Retina (tissue), 1 donor: ENCODE results near the gene CPED1.
"Not testable (repeated sequence)": the region's sequence is repeated elsewhere in the genome, so short reads cannot be mapped to it uniquely, and the experiment has no call there.

Experiments
- DNase-seq: peaks from one replicate; pipeline ENCODE4 v3.0.0-alpha.2; 2016

The CPED1 gene

GRCh38 chr7:121020989-121021969 is 32.8 kb downstream of the CPED1 start:
- no peak for DNase-seq

DNA sequence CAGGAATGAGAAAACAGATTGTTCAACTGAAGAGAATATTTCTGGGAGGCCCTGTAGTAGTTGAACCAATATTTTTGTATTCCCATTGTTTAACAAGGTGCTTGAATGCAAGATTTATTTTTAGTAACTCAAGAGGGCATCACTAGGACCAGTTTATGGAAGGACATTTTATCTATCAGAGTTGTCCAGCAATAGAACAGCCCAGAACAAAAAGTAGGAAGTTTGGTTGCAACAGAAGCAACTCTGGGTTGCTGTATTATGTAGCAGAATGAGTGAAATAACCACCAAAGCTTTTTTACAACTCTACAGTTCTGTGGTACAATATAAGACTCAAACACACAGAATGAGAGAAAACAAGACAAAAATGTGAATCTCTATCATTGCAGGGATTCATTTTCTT is 34.7 kb downstream of the CPED1 start:
- DNase-seq, result no peak

DNA sequence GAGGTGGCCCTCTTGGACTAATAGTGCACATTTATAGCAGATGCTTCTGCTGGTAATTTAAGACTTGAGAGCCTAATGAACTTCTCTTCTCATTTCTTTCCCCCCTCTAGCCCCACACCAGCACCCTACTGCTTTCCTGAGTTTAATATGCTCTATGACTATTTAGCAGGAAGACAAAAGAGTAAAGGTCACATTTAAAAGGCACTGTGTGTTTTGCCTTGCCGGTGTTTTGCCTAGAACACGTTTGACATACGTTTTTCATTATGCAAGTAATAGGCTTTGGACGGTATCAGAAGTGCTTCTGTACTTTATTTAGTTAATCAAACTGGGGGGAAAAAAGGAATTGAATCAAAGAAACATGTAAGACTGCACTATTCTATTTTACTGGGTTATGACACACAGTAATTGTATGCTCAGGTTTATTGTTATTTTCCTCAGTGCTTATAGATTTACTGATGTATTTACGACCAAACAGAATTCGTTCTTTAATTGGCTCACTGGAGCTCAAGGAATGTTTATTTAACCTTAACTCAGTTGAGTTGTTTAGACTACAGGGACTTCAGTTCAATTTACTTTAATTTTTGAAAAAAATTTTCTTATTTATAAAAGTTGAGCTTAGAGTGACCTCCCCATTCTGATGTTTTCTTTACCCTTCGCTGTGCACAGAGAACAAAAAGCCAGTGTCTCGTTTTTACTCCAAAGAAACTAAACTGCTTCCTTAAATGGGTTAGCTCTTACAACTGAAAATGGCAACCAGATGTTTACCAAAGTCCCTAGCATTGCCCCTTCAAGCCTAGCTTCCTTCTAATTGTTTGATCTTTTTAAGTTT is 35.4 kb downstream of the CPED1 start:
- DNase-seq, result no peak

DNA sequence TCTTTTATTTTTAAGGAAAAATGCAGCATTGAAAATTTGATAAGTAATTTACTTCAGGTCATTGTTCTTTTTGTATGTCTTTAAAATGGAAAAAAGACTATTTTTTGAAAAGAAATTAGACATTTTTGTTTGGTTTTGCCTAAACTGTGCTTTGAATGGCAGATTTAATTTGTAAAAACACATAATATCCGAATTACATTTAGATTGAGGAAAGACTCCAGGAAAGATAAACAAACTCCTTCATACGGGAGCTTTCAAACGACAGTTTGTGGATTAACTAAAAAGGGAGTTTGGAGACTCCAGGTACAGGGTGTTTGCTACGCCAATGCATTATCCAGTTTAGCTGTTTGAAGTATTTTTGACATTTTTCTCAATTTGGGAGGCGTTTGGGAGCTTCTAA is 36.1 kb downstream of the CPED1 start:
- DNase-seq, result no peak

- no peak for DNase-seq
Observed at GRCh38 chr7:121026159-121026558, 37.6 kb downstream of the CPED1 start.

- no peak for DNase-seq
Observed at GRCh38 chr7:121026577-121027111, 38.1 kb downstream of the CPED1 start.

DNA sequence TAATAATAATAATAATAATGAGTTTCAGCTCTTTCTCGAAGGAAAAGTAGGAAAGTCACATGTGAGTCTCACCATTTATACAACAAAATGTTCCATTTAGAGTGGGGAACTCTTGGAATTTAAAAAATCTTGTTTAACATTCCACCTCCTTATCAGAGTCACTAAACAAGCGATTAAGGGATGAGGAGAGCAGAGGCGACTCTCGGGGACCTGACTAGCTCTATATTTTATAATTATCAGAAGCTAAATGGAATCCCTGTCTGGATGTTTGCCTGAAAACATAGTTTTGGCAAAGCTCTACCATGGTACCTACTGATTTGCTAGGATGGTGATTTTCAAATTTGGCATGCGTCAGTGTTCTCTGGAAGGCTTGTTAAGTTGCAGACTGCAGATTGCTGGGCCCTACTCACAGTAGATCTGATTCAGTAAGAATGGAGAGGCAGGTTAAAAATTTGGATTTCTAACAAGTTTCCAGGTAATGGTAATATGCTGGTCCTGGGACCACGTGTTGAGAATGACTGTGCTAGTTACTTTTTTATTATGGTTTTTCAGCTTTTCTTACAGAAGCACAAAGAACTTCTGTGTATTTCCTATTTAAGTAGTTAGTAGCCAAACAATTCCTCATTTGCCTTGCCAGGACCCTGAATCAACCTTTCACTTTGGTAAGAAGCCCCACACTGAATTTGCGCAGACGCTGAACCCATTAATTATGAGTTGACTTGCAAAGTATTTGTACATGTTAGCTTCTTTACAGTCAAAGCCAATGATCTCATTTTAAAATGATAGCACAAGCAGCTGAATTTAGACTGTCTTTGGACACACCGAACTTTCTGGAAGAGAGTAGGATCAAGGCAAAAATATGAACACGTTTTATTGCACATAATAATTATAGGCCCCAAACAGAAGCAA is 39.5 kb downstream of the CPED1 start:
- DNase-seq, result no peak

- DNase-seq, result no peak
Observed at GRCh38 chr7:121029302-121029701, 40.8 kb downstream of the CPED1 start.

DNA sequence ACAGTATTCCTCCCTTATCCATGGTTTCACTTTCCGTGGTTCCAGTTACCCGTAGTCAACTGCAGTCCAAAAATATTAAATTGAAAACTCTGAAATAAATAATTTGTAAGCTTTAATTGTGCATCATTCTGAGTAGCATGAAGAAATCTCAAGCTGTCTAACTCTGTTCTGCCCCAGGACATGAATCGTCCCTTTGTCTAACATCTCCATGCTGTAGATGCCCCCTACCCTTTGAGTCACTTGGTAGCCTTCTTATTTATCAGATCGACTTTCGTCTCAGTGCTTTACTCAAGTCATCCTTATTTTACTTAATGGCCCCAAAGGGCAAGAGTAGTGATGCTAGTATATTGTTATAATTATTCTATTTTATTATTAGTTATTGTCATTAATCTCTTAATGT is 41.8 kb downstream of the CPED1 start:
- no peak for DNase-seq

DNA sequence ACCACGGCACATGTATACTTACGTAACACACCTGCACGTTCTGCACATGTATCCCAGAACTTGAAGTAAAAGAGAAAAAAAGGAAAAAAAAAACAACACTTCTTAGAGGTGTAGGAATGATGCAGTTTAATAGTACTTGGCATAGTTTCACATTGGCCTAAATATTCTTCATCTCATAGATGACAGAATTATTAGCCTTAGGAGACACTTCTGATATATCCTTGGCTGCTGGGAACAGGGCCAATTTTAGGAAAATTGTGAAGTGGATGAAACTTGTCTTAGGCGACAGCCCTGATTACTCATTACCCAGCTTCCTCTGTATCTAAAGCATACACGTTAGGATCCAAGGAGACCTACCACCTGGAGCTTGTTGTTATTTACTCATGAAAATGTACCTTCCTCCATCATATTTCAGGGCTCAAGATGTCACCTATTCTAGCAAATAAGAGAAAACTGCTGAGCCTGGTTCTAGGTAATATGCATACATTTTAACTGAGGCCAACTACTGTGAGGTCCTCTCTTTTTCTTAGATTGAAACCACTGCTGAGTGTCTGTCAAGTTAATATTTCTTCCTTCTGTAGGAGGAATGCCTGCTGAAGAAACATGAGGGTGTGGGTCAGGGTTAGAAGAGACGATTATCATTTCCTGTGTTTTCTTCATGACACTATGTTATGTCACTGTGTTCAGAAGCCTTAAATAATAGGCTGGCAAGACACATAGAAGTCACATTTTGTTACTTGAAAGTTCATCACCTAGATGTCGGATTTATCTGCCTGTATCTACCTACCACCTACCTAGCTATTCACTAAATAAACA is 44.3 kb downstream of the CPED1 start:
- no peak for DNase-seq

DNA sequence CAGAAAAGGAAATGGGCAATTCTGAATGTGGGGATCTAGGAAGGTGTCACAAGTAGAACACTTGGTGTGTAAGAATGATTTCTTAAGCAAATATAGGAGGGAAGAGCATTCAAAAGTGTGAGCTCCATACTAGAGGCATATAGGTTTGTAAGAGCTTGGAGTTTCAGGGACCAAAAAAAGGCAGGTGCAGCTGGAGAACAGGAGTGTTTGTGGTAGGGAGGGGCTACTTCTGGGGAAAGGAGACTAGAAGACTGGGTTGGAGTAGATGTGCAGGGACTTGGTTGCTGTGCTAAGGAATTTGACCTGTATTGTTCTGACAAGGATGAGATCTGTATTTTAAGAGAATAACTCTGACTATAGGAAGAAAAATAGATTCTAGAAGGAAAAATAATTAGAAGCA is 46.4 kb downstream of the CPED1 start:
- DNase-seq, result no peak

DNA sequence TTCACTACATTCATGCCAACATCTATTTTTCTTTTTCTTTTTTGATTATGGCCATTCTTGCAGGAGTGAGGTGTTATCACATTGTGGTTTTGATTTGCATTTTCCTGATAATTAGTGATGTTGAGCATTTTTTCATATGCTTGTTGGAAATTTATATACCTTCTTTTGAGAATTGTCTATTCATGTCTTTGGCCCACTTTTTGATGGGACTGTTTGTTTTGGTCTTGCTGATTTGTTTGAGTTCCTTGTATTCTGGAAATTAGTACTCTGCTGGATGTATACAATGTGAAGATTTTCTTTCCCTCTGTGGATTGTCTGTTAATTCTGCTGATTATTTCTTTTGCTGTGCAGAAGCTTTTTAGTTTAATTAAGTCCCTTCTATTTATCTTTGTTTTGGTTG is 48.3 kb downstream of the CPED1 start:
- DNase-seq, result not testable (repeated sequence)

- not testable (repeated sequence) for DNase-seq
Observed at GRCh38 chr7:121037329-121037728, 48.8 kb downstream of the CPED1 start.

- no peak for DNase-seq
Observed at GRCh38 chr7:121037957-121038716, 49.6 kb downstream of the CPED1 start.

DNA sequence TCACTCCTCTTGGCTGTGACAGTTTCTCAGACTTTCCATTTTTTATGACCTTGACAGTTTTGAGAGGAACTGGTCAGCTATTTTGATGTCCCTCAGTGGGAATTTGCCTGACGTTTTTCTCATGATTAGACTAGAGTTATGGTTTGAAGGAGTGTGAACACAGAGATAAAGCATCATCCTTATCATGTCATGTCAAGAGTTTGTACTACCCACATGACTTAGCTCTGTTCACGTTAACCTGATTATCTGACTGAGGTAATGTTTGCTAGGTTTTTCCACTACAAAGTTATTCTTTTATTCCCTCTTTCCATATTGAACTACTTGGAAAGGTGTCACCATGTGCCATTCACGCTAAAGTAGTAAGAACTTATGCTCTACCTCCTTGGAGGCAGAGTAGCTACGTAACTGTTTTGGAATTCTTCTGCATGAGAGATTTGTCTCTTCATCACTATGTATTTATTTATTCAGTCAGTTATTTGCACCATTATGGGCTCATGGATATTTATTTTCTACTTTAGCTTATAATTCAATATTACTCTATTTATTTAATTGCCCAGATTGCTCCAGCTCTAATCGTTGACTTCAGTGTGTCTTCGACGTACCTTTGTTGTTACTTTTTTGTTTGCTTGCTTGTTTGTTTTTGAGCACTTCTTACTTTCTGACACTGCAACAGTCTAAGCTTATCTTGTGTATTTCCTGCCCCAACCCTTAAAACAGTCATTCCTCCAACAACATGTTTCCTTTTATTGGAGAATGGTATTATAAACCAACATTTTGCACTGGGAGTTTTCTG is 50.4 kb downstream of the CPED1 start:
- DNase-seq, result no peak

- no peak for DNase-seq
Observed at GRCh38 chr7:121039510-121039822, 51.0 kb downstream of the CPED1 start.

DNA sequence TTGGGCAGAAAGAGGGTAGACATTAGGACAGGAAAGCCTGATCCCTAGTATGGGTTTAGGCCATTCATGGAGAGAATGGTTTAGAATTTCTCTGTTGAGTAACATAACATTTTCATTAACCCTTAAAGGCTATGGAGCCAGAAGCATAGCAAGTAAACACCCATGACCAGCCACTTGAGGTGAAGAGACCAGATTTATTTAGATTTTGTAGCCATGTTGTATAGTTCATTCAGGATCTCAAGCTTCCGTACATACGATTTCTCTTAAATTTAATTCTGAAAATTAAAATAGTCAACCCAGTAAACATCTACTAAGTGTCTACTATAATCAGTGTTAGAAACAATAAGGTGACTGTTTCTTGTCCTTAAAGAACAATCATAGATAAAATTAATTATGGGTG is 51.5 kb downstream of the CPED1 start:
- no peak for DNase-seq

DNA sequence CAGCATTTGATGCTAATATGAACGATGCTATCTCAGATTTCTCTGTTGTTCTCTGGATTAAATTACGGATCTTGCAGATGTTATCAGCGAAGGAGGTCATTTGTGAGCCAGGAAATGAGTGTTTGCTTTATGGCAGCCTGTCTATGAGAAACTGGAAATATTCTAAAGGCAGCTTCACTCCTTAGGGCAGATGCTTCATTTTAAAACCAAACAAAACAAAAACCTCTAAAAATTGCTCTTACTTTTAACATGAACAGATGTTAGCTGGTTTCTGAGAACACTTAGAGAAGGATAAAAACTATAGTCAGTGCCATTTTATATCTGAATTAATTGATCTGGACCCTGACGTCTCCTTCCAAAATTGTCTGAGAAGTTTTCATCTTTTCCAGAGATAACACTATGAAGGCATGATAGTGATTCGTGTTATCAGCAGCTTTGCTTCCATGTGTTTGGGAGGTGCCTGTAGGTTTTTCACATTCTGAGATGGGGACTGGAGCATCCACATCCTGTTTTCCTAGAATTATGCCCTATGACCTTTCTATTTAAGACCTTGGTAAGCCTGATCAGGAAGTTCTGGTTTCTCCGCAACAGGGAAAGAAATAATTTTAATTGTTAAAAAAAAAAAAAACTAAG is 53.1 kb downstream of the CPED1 start:
- DNase-seq, result no peak

DNA sequence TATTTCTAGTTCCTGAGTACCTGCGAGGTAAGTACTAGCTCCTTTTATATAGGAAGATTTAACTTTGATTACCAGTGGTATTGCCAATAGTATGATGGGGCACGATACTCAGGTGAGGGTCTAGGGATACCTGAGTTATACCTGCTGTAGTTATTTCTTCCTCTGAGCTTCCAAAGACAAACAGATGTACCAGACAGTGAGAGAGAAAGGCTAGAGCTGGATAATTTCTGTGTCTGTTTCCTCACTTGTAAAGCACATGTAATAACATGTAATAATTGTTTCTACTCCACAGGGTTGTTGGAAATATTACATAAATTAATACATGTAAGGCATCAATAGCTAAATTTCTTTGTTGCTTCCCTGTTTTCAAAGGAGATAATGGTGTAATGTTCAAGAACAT is 53.7 kb downstream of the CPED1 start:
- no peak for DNase-seq

GRCh38 chr7:121042899-121043298 is 54.4 kb downstream of the CPED1 start:
- DNase-seq, result no peak
